COLO668 (cell line): Measurements from ENCODE around the gene CGNL1.

ENCODE experiments used
- DNase-seq: peaks from one replicate; lab custom pipeline; 2025; ENCODE audit not compliant: unreplicated experiment; lab: John Stamatoyannopoulos, UW

CGNL1 gene

DNA sequence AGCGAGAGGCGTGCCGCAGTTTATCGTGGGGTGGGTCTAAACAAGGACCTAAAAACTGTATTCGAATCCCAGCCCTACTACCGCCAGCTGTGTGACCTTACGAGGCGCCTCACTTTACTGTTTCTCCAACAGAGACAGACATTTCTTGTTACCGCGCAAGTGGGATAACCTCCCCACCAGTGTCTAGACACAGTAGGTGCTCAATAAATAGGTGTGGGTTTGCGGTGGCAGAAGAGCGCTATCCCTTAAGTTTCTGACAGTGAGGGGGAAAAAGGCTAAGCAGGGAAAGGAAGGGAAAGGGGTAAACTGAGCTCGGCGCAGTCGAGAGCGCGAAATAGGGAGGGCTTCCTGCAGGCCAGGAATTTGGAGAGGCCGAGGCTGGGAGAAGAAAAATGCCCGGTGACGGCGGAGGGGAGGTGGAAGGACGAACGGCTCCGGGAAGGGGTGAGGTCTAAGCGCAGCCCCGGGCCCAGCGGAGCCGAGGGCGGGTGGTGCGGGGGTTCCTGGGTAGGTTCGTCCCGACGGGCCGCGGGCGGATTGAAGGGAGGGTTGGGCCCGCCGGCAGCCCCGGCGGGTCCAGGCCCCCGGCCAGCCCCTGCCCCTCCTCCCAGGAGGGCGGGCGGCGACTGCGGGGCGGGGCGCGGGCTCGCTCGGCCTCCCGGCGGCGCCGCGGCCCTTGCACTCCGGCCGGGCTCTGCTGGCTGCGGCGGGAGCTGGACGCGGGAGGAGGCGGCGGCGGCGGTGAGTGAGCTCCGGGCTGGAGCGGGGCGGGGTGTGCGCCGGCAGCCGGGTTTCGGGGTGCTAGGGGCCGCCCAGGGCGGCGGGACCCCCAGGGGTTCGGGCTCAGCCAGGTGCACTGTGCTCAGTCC lies at the start of gene CGNL1:
Gene CGNL1 (plus strand): TSS at position 679 of the 869 bp plus-strand sequence. CDS start 61,495 bp downstream, outside the sequence.
- peak; percentile 60 for DNase-seq

DNA sequence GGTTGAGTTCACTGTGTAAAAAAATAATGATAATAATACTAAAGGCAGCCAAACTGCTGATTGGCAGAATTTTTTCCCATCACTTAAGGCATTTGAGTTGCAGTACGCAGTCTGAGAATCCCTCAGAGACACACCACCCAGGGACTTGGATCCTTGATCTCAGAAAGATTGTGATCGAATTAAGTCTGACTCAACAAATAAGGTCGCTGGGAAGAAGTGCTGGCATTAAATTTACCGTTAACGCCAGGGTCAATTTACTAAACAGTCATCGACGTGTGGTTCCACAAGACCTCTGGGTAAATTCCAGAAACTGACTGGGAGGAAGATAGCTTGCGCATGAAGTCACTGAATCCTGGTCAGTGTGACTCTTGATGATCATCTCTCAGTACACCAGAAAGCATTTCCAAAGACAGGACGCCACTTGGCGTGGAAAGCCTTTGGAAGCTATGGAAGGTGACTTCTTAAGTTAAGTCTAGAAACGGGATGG lies 48.3 kb upstream of the CGNL1 start:
- no peak for DNase-seq

- no peak for DNase-seq
Observed at GRCh38 chr15:57328479-57328878, 47.8 kb upstream of the CGNL1 start.

DNA sequence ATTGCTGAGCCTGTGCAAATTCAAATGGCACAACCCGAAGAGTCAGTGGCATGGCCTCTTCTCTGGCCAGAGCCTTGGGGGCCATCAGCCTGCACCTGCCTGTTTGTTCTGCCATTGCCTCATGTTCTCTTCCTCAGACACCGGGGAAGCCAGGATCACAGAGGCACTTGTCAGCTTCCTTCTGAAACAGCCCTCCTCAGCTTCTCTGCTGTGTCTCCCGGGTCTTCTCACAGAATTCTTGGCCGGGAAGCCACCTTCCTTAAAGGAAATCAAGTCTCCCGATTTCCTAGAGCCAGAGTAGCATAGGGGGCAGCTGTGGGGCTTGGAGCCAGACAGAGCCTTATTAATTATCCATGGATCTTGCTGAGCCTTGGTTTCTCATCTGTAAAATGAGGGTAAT lies 47.4 kb upstream of the CGNL1 start:
- no peak for DNase-seq

GRCh38 chr15:57329582-57330367 lies 46.5 kb upstream of the CGNL1 start:
- DNase-seq = no peak

GRCh38 chr15:57330619-57331340 lies 45.5 kb upstream of the CGNL1 start:
- no peak for DNase-seq

- DNase-seq = no peak
Observed at GRCh38 chr15:57332326-57332725, 44.0 kb upstream of the CGNL1 start.

DNA sequence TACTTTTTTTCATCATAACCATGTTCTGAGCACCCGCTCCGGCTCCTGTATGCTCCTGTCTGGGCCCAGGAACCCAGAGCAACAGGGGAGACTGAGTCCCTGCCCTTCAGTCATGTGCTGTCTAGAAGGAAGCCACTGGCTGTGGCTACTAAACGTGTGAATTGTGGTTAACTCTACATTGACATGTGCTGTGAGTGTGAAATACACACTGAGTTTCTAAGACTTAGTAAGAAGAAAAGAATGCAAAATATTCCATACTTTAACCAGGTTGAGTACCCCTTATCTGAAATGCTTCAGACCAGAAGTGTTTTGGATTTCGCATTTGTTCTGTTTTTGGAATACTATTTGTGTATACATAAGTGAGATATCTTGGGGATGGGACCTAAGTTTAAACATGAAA lies 42.8 kb upstream of the CGNL1 start:
- no peak for DNase-seq

DNA sequence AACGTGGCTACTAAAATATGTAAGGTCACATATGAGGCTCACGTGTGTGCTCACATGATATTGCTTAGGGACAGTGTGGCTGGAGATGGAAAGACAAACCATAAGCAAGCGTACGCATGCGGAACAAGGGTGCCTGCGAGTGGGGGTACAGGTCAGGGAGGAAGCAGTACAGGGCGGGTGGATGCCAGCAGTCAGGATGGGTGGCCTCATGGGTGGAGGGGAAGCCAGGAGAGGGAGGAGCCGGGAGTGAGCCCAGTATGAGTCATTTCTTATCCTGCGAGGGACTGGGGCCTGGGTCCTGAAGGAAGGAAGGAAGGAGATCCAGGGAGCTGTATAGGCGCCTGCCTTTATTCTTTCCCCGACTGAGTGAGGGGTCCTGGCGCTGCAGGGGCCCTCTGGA lies 42.0 kb upstream of the CGNL1 start:
- DNase-seq = no peak

GRCh38 chr15:57335293-57335715 lies 41.0 kb upstream of the CGNL1 start:
- no peak for DNase-seq

GRCh38 chr15:57335719-57336118 lies 40.6 kb upstream of the CGNL1 start:
- DNase-seq = no peak

DNA sequence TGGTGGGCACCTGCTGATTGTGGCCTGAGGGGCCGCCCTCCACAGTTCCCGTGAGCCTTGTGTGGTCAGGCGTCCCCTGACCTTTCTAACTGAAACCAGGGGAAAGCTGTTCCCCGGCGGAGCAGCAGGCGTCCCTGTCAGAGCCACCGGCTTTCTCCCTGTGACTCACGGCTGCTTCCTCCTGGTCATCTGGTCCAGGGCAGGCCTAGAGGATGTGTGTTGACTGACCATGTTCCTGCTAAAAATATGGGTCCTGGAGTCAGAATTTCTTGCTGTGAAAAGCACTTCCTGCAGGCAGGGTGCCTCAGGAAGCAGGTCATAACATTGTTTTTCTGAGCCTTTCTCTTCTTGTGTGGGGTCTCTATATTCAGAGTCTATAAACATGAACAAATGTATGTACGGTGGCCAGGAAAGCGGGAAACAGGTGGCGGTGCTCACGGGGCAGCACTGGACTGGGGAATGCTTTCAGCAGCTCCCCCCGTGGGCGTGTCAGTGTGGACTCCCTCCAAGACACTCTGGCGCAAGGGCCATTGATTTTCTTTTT lies 38.4 kb upstream of the CGNL1 start:
- no peak for DNase-seq

GRCh38 chr15:57339321-57339720 lies 37.0 kb upstream of the CGNL1 start:
- DNase-seq = no peak

DNA sequence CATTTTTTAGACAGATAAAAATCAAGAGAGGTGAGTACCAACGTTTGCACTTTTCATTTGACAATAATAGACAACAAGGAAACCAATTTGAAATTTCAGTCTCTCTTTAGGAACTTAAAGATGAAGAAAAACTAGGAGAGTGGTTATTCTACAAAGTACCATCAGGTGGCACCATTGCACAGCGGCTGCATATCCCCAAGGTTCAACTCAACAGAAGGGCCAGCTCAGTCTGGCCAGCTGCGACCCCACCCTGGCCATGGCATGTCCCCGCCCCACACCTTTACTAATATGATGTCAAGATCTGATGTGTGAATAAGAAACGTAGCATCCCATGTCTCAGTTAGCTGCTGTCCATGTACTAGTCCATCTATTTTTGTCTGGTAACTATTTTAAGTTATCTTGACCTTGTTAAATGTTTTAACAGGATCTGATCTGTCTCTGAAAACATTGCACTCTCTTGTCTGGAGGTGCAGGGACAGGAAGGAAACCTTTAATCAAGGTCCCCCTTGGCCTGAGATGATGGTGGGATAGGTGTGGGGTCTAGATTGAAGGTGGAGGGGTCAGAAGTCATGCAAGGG lies 35.5 kb upstream of the CGNL1 start:
- peak; percentile 59 for DNase-seq

- DNase-seq = no peak
Observed at GRCh38 chr15:57343048-57343447, 33.3 kb upstream of the CGNL1 start.

DNA sequence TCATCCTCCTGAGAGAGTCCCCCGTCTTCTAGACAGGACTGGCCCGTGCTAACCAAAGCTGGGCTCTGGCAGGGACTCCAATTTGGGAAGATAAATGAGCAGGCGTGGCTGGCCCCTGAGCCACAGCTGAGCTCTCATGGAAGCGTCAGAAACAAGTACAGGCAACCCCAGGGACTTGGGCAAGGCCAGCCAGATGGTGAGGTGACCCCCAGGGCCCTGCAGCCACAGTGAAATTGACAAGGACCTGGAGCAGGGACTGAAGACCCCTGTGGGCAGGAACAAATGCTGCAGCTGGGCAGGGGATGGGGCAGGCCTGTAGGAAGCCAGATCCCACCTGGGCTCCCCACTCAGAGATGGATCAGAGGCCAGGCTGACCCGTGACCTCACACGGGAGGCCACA lies 32.8 kb upstream of the CGNL1 start:
- DNase-seq = no peak

- DNase-seq = no peak
Observed at GRCh38 chr15:57344282-57344681, 32.0 kb upstream of the CGNL1 start.

DNA sequence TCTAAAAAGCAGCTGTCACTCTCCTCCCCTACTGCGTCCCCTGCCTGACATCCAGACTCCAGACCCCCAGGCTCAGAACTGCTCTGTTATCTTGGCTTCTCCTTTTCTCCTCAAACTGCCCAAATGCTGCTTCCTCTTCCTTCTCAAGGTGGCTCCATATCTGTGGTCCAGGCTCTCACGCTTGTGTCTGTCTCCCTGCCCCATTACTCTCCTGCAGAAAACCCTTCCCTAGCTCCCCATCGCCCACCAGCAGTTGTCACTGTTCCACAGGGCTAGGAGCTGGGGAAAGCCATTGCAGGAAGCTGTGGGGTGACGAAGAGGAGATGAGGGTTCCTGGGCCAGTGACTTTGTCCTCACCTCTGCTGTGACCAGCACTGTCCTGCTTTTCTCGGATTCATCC lies 30.7 kb upstream of the CGNL1 start:
- DNase-seq = peak; percentile 44

DNA sequence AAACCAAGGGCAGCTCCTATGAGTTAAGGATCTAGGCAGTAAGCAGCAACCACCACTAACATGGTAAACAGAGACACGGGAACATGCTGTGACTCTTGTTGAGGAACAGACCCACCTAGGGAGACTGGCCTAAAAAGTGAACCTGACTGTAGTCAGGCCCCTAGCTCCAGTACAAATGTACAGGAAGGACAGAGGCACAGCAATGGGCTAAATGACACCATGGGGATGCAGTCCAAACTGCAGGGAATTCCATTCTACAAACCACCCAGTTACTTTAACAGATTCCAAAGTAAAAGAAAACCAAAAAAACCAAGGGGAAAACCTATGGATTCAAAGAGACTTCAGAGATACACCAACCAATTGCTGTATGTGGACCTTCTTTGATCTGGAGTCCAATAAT lies 28.2 kb upstream of the CGNL1 start:
- DNase-seq = no peak

- no peak for DNase-seq
Observed at GRCh38 chr15:57352535-57353316, 23.6 kb upstream of the CGNL1 start.
